Measurements from ENCODE around the gene SUCO.
"Not testable (repeated sequence)": the region's sequence is repeated elsewhere in the genome, so short reads cannot be mapped to it uniquely, and the experiment has no call there.

The SUCO gene, protein sequence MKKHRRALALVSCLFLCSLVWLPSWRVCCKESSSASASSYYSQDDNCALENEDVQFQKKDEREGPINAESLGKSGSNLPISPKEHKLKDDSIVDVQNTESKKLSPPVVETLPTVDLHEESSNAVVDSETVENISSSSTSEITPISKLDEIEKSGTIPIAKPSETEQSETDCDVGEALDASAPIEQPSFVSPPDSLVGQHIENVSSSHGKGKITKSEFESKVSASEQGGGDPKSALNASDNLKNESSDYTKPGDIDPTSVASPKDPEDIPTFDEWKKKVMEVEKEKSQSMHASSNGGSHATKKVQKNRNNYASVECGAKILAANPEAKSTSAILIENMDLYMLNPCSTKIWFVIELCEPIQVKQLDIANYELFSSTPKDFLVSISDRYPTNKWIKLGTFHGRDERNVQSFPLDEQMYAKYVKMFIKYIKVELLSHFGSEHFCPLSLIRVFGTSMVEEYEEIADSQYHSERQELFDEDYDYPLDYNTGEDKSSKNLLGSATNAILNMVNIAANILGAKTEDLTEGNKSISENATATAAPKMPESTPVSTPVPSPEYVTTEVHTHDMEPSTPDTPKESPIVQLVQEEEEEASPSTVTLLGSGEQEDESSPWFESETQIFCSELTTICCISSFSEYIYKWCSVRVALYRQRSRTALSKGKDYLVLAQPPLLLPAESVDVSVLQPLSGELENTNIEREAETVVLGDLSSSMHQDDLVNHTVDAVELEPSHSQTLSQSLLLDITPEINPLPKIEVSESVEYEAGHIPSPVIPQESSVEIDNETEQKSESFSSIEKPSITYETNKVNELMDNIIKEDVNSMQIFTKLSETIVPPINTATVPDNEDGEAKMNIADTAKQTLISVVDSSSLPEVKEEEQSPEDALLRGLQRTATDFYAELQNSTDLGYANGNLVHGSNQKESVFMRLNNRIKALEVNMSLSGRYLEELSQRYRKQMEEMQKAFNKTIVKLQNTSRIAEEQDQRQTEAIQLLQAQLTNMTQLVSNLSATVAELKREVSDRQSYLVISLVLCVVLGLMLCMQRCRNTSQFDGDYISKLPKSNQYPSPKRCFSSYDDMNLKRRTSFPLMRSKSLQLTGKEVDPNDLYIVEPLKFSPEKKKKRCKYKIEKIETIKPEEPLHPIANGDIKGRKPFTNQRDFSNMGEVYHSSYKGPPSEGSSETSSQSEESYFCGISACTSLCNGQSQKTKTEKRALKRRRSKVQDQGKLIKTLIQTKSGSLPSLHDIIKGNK (N-terminal part only)

DNA sequence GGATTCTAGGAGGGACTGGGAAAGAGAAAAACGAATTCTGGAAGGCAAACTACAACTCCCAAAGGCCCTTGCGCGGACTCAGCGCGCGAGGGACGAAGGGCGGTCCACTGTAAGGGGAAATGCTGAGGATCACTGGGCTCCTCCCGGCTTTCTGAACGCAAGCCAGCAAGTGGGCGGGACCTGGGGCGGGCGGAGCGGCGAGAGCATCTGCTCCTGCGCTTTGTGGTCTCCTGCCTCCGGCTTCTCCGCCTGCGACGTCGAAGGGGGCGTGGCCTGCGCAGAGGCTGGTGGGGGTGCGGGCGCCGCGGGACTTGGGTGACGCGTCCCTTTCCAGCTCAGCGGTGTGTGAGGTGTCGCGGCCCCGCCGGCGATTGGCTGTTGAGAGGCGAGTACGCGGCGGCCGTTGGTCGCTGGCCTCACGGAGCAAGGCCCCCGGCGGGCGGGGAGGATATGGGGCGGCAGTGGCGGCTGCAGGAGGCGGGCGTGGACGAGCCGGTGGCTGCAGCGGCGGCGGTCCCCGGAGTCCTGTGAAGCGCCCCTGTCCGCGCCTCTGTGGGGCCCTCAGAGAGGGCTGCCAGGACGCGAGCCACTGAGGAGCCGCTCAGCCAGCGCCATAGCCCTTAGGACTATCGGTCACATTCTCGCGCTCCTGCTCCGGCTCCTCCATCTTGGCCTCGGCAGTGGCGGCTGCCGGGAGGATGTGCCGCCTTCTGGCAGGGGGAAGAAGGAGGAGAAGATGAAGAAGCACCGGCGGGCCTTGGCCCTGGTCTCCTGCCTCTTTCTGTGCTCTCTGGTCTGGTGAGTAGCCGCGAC lies at the start of gene SUCO:
TSS of gene SUCO (plus strand) at position 451 of the 813 bp plus-strand sequence. CDS start at position 737, 286 bp downstream.
- DNase-seq: peak; percentile 97

DNA sequence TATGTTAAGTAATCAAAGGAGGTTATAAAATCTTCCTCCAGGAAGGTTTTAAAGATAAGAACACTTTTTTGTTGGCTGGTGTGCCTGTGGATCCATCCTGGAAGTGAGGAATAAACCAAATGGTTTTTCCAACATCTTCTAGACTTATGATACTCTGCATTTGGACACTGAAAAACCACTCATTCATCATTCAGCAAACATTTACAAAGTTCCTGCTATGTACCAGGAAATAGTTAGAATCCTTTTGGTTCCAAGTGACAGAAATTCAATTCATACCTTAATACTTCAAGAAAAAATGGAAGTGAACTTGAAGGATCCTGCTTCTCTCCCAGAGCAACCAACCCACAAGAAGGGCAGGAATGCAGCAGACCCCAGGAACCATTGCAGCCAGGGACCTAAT lies 49.5 kb upstream of the SUCO start:
- no peak for DNase-seq

DNA sequence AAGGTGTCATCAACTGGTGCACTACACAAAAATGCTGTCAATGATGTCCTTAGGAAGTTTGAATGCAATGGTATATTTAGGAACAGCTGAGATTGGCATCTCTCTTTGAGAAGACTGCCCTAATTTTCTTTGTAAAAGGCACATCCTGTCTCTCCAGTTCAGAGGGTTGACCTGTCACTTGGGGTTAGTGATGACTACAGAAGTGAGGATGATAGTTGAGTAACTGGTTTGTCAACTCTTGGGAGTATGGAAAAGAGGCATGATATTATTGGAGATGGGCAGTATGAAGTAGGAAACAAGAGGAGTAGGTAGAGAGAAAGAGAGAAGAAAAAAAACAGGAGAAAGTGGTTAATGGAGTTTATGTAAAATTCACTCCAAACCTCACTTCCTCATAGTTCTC lies 48.7 kb upstream of the SUCO start:
- no peak for DNase-seq

DNA sequence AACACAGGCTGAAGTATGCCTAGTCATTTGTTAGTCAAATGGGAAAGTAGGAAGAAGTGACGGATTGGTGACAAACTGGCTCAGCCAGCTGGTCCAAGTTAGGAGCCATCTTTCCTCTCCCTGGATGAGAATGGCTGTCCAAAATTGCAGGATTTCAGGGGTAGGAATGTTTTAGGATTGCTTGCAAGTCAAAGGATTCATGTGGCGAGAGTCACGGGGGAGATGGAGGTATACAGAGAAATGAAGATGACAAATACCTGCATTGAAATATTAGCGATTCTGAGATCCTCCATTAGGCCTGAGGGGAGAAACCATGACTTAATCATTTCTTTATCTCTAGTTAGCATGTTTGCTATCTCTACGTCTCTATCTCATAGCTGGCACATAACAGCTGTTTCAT lies 47.3 kb upstream of the SUCO start:
- no peak for DNase-seq

DNA sequence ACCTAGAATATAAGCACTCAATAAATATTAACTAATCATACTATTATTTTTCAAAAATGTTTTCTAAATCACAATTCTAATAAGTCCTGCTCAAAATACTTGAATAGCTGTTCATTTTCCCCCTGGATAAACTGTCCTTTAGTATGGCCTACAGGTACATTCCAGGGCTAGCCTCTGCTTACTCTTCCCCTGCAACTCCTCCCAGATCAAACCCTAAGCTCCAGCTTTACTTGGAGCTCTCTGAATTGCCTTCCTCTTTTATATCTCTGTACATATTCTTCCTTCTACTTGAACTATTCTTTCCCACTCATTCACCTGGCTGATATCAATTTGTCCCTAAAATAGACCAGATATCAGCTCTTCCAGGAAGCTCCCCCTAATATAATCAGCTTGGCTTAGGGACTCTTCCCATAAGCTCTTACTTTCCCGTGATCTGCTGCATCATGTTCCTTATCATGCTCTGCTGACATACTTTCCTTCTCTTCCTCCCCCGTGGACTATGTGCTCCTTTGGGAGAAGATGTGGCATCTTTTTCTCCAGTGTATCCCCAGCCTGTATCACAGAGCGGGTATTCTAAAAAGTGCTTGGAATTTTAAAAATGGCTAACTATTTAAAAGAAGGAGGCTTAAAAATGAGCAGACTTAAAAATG lies 46.0 kb upstream of the SUCO start:
- no peak for DNase-seq

DNA sequence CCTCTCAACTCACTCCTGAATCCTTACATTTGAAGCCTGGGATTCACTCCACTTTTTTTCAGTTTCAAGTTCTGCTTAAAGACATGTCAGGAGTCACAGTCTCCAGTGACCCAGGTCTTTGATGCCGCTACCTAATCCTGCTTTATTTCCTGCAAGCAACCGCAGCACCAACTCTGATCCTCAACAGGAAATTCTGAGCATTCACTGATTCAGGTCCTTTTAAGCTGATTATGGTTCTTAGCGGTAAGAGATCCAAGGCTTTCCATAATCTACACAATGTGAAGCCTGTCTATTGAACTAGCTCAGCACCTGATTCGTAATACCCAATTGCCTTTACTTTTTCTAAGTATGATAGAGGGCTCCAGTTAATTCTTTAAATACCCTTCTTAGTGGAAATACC lies 45.4 kb upstream of the SUCO start:
- DNase-seq: no peak

DNA sequence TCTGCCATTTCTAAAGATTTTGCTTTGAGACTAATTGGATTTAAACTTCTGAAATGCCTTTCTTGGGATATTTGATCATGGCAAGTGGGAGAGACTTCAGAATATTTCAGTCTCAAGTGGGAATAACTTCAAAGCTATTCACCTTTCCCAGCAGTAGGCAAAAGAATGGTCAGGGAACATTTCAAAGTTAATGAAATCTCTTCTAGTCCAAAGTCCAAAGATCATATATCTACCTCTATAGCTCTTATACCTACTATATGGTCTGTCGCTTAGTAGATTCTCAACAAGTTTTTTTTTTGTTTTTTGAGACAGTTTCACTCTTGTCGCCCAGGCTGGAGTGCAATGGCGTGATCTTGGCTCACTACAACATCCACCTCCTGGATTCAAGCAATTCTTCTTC lies 44.6 kb upstream of the SUCO start:
- no peak for DNase-seq

DNA sequence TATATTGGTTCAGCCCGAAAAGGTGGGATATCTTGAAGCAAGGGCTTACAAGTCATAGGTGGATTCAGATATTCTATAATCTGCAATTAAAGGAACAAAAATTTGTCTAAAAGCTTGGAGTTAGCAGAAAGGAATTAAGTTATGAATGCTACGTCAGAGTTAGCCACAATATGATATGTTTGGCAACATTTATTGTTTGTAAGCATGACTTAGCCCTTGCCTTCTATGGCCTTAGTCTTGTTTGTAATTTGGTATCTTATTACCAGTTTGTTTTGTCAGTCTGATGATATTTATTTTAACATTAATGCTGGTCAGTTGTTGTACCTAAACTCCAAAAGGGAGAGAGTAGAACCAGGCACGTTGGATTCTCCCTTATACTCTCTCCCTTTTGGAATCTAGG lies 43.1 kb upstream of the SUCO start:
- no peak for DNase-seq

DNA sequence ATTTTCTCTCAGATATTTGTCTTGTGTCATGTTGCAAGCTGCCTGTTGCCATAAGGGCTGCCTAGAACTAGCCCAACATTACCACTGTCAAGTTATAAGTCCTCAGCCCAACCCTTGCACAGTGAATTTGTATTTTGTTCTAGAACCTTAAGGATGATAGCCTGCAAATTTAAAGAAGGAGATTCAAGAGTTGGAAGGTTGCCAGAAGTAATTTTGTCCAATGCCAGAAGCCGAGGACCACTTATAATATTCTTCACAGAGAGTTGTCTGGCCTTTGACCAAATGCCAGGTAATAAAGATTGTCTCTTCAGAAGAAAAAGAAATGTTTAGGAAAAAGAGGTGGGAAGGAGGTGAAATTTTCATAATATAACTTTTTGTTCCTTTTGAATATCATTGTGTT lies 40.5 kb upstream of the SUCO start:
- DNase-seq: no peak

DNA sequence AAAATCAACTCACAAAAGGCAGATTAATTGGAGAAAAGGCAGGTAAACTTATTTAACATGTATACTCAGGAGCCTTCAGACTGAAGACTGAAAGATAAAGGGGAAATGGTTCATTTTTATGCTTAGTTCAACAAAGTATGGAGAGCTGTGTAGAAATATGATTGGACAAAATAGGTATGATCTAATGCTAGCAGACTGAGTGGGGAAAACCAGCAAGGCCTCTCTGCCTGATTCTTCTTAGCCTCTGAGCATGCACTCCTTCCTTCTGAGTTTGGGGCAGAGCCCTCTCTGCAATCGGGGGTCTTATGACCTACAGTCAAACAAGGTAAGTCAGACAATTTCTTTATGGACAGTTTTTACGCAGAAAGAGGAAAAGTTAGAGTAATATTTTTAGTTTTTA lies 38.8 kb upstream of the SUCO start:
- DNase-seq: no peak

DNA sequence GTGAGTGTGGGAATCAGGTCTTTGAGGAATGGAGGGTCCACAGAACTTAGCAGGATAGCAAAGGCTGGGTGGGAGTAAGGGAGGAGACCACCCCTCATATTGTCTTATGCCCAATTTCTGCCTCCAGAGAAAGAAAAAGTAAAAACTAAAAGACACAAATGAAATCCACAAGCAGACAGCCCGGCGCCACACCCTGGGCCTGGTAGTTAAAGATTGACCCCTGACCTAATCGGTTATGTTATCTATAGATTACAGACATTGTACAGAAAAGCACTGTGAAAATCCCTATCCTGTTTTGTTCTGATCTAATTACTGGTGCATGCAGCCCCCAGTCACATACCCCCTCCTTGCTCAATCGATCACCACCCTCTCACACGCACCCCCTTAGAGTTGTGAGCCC lies 36.8 kb upstream of the SUCO start:
- DNase-seq: not testable (repeated sequence)

DNA sequence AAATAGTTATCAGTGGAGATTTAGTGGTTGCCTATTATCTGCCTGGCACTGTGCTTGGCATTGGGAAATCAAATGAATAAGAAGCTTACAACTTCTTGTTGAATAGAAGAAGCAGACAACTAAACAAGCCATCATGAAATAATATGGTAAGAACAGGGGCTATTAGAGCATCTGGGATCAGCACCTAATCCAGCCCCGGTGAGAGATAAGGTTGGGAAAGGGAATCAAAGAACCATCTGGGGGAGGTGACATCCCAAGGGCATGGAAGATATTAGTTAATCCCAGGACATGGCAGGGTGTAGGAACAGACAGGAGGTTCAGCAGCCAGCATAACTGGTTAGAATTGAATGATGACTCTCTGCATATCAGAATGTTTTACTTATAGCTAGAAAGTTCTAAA lies 36.3 kb upstream of the SUCO start:
- DNase-seq: no peak

DNA sequence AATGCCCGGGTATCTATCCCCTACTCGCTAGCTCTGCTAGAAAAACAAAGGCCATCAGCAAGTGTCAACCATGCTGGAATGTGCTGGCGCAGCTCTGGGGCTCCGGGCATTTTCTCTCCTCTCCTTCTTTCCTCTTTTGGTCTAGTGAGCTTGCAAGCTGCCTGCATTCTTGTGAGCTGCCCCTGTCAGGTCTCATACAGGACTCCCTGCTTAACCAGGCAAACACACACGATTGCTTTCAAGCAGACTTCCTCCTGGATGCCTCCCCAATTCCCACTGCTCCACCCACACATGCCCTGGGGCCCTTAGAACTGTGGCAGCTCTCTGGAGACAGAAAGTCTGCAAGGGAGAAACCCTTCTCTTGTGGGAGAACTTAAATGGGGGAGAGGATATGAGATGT lies 35.7 kb upstream of the SUCO start:
- no peak for DNase-seq

DNA sequence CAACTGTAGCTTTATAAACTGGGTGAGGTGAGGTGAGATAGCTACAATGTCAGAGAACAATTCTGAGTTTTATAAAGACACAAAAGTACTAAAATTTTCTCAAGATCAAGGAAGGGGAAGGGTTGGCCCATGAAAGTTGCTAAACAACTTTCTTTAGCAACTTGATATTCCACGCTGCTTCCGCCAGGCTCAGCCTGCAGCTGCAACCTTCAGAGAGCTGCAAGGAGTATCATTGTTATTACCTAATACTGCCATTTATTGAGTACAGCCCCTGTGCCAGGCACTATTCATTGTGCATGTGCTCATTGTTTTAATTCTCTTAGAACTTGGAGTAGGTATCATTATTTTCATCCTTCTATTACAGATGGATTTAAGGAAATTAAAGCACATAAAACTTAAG lies 34.1 kb upstream of the SUCO start:
- no peak for DNase-seq

DNA sequence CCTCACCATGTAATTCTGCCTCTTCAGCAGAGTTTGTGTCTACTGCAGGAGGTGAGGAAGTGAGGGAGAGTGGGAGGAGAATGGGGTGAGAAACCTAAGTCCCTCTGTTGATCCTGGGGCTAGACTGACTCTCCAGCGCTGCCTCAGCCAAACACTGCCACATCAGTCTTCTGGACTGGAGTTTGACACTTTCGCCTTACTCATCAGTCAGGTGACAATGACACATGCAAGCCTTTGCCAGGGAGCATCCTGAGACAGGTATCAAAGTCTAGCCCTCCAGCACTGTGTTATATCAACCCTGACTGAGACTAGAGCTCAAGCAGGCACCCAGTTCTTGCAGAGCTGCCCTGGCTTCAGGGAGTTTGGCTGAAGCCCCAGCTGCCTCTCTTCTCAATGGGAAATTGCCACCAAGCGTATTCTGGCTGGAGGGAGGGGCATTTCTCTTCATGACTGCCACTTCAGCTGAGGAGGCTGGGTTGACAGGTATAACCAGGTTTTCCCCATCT lies 33.3 kb upstream of the SUCO start:
- no peak for DNase-seq

DNA sequence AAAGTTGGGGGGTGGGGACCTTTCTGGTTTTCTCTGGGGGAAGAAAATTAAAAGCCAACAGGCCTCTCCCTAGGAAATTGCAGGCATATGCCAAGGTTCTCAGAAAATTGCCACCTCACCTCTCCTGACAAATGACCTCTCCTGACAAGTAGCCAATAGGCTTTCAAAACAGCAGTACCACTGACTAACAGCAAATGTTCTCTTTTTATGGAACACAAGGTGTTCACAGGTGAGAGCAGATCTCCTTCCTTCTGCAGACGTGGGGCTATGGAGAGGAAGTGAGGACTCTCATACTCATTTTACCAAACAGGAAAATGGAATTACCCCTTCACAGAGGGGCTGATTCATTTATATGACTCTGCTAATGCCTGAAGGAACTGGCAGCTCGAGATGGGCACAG lies 32.7 kb upstream of the SUCO start:
- DNase-seq: no peak

DNA sequence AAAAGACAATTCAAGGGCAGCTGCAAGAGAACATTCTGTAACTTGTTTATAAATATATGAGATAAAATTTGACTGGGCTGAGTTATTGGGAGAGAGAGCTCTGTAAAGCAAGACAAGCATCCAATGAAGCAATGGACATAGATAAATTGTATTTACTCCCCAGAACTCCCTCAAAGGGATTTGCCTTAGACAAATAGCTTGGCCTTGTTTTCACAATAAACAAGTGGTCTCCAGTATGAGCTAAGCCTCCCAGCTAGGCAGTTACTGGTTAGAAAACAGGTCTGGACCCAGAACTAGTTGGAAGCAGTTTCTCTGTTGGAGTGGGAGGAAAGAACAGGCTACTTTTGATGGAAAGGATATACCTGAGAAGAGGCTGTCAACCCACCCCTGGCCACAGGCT lies 25.2 kb upstream of the SUCO start:
- DNase-seq: no peak

DNA sequence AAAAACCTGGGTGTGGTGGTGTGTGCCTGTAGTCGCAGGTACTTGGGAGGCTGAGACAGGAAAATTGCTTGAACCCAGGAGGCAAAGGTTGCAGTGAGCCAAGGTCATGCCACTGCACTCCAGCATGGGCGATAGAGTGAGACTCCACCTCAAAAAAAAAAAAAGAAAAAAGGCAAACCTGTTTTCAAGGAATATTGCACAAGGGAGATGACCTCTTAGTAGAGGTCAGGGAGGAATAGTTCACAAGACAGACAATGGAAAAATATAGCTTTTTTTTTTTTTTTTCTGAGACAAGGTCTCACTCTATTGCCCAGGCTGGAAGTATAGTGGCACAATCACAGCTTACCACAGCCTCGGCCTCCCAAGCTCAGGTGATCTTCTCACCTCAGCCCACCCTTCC lies 22.5 kb upstream of the SUCO start:
- DNase-seq: no peak

DNA sequence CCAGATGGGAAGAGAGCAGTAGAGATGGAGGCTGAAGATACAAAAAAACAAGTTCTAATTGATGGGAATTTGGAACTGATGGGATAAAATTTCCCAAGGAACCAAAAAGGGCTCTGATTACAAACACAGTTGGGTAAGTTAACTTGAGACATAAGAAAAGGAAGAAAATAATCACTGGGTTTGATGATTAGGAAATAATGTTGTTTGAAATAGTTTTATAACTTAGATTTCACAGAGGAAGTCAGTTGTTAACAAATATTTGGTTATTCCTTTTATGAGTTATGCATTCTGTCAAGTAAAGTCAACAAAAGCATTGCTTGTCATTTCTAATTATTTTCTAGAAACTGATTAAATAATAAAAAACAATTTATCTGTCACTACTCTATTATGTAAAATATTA lies 20.4 kb upstream of the SUCO start:
- no peak for DNase-seq

DNA sequence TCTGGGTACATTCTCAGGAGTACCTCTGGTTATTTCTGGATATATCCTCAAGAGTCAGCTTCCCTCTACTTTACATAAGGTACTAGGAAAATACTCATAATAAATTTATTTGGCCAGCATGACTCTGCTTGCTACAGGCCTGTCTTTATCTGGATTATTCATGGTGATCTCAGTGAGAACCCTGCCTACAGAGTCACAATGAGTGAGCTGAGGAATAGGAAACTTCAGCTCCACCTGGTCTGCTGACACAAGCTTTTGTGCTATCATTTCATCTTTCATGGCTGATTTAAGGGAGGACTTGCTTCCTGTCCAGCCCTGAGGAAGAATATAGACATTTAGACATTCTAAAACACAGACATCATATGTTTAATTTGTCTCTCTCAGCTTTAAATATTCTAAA lies 19.5 kb upstream of the SUCO start:
- DNase-seq: no peak

DNA sequence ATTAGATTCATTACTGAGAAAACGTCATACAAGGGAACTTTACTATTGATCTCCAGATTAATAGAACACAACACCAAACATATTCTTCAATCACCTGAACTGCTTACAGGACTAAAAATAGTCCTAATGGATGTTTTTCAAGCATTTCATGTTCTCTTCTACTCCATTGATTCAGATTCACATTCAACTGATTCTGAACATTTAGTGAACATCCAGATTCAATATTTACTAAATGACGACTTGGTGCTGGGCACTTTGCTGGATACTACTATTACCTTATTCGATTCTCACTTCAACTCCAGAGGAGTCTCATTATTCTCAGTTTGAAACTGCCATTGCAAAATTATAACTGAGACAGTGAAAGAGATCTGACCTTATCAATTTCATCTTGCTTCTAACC lies 18.8 kb upstream of the SUCO start:
- DNase-seq: no peak

DNA sequence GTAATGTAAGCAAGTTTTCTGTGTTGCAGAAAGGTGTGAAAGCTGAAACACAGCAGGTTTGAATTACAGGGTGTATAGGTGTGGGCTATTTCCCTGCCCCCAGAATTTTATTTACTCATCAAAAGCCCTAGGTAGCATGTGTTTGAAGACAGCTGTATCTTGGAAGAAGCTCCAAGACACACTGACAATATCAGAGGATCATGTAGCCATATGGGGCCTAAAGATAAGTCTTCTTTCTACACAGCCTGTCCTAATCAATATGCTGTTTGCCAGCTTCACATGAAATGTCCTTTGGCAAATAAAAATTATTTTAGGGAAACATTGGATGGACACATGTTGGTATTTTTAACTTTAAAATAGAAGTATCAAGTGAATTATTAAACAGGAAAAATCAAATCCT lies 17.5 kb upstream of the SUCO start:
- no peak for DNase-seq

Measured in NCI-H1694 (cell line).